Measurements from ENCODE around the gene DSCAML1.

- no peak for TF ChIP-seq JUN (CRISPR knock-in tag; IDR thresholded peaks at IDR 0.05)
- no peak for TF ChIP-seq NR2C2 (CRISPR knock-in tag; IDR thresholded peaks at IDR 0.05)
- TF ChIP-seq USF2 (CRISPR knock-in tag; IDR thresholded peaks at IDR 0.05): no peak
- no peak for TF ChIP-seq ATF6 (CRISPR knock-in tag; IDR thresholded peaks at IDR 0.05)
- TF ChIP-seq JAZF1 (CRISPR knock-in tag; IDR thresholded peaks at IDR 0.05): no peak
- no peak for TF ChIP-seq CTCF (IDR thresholded peaks at IDR 0.05)
- no peak for TF ChIP-seq ZNF263 (CRISPR knock-in tag; IDR thresholded peaks at IDR 0.05; ENCODE audit: low read depth)
- no peak for TF ChIP-seq MAX (CRISPR knock-in tag; IDR thresholded peaks at IDR 0.05)
Measured at GRCh38 chr11:117490911-117491310, 306.1 kb downstream of the DSCAML1 start.
